Naive B cell (primary cell): Measurements from ENCODE around the gene FOXO3. TPM values are rescaled to one million over a fixed set of nuclear protein-coding genes. Genes with fewer than 3 reads are reported as not detected.

Experiments used
- ATAC-seq, 2 donors: fragments of 150-1000 bp; cut with Tn5 transposase; 2 replicates each; pipeline ENCODE4 v1.10.0; 2021; ENCODE audit warnings: low read depth in 2 of 2, mild to moderate bottlenecking in 2 of 2, moderate library complexity in 2 of 2
- DNase-seq: peaks from one replicate; pipeline ENCODE4 v3.0.0; 2022
- H3K27ac Mint-ChIP-seq, 6 donors: one replicate each; pipeline ENCODE4 v1.8.0; 2020 to 2022; ENCODE audit warnings: mild to moderate bottlenecking in 6 of 6, mixed read lengths in 6 of 6, moderate library complexity in 5 of 6, inconsistent platforms in 2 of 6
- H3K27me3 Mint-ChIP-seq, 3 donors: one replicate each; pipeline ENCODE4 v1.8.0; 2021 to 2022; ENCODE audit warnings: mixed read lengths in 3 of 3, mild to moderate bottlenecking in 1 of 3
- H3K36me3 Mint-ChIP-seq, 2 donors: one replicate each; pipeline ENCODE4 v1.8.0; 2020 to 2022; ENCODE audit warnings: mixed read lengths in 2 of 2, inconsistent platforms in 1 of 2, mild to moderate bottlenecking in 1 of 2
- H3K4me1 Mint-ChIP-seq, 3 donors: one replicate each; pipeline ENCODE4 v1.8.0; 2020 to 2022; ENCODE audit warnings: mixed read lengths in 3 of 3, inconsistent platforms in 1 of 3, mild to moderate bottlenecking in 1 of 3, moderate library complexity in 1 of 3
- H3K4me3 Mint-ChIP-seq, 8 donors: one replicate each; pipeline ENCODE4 v1.8.0; 2020 to 2022; ENCODE audit warnings: mild to moderate bottlenecking in 8 of 8, mixed read lengths in 8 of 8, moderate library complexity in 8 of 8, inconsistent platforms in 2 of 8
- H3K9me3 Mint-ChIP-seq, 7 donors: one replicate each; pipeline ENCODE4 v1.8.0; 2020 to 2022; ENCODE audit warnings: mixed read lengths in 7 of 7, mild to moderate bottlenecking in 5 of 7, inconsistent platforms in 2 of 7, moderate library complexity in 1 of 7
- polyA plus RNA-seq, 6 donors: library from polyadenylated mRNA; unstranded; fragments of 300-500 nt; fragmentation: Illumina TruSeq; gene quantifications; one replicate each; pipeline ENCODE4 v1.2.3, GENCODE V29; 2021; ENCODE audit warnings: low read depth in 6 of 6

FOXO3 gene
- polyA plus RNA-seq, 6 donors from 2014 or later: 9.9 to 25.6 (median 13.6) TPM

DNA sequence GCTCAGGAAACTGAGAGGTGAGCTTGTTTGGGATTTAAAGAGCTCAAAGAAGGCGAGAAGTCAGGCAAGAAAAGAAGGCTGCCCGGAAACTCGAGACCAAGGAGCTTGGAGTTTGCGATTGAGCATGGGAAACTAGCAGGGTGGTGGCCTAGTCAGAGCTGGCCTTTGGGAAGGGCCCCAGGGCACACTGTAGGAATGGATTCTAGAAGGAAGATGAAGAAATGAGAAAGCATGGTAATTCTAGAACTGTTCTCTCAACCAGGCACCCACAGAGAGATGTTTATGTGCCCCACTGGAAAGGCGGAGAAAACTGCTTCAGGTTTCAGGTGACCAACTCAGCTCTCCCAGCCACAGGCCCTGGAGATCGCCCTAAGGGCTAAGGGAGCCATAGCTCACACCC is 126.2 kb downstream of the FOXO3 start:
- Mint-ChIP-seq H3K27me3 (no peaks in the 10 kb centered on the region), H3K9me3 (no peaks in the 10 kb centered on the region), H3K4me1 (peaks cover 3 to 11% (median 6%) of the 10 kb centered on the region in 3 donors), H3K4me3 (no peak overlapping the region), H3K36me3 (peaks cover 8 to 19% of the 10 kb centered on the region in 2 donors), H3K27ac (peak overlapping the region in 4 of 6 donors; percentile 8 to 51 (median 24))
- ATAC-seq: no peak
- DNase-seq: no peak

DNA sequence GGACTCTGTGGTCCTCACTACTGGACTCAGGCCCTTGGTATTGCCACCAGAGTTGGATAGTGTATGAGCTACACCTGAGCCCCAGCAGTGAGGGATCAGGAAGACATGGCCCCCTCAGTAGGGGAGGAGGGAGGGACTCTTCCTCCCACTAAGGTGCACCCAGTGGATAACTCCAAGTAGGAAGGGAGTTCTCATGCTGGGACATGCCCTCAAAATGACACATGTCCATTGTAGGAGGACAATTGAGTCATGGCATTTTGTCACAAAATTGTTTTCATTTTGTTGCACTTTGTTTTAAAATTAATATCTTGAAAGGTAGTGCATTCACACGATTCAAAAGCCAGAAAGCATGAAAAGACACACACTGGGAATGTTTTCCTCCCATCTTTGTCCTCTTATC is 127.2 kb downstream of the FOXO3 start:
- Mint-ChIP-seq H3K27me3 (no peaks in the 10 kb centered on the region), H3K4me1 (peaks cover 3 to 11% (median 6%) of the 10 kb centered on the region in 3 donors), H3K4me3 (no peak overlapping the region), H3K36me3 (peaks cover 8 to 19% of the 10 kb centered on the region in 2 donors), H3K9me3 (no peaks in the 10 kb centered on the region), H3K27ac (no peak overlapping the region)
- no peak for DNase-seq
- ATAC-seq: no peak

DNA sequence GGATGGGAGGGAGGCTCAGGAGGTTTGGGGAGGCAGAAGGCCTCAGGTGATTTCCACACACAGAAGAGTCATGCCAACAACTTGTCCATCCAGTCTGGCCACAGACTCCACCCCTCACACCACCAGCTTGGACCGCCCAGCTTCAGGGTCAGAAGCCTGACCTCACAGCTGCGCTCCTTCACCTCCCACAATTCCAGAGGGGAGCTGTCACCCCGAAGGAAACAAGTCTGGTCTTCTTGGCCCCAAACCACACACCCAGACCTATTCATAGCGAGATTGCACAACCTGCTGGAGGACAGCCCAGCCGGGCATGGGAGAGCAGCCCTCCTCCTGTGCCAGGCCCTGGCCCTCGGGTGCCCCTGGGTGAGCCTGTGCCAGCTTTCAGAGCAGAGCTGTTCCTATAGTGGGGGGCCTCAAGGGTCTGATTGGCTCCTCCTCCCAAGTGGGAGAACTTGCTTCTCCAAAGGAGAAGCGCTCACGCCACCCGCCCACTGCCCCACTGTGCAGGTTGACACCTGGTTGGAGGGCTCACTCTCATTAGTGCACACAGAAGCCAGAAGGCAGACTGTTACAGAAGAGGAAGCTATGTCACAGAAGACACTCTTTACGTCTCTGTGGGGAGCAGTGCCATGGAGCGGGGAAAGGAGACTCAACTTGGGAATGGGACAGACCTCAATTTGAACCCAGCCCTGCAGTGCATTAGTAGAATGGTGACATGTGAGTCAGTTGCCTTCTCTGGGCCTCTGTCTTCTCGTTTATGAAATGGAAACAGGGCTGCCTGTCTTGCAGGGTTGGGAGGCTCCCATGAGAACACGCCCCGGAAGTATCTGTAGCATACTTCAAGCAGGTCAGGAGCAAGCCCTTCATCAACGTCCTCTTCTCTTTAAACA is 128.8 kb downstream of the FOXO3 start:
- no peaks in the 10 kb centered on the region for H3K9me3 Mint-ChIP-seq
- no peak for ATAC-seq
- peak overlapping the region in 2 of 6 donors; percentile 36 to 89 for H3K27ac Mint-ChIP-seq
- DNase-seq: no peak
- H3K36me3 Mint-ChIP-seq: peaks cover 8 to 19% of the 10 kb centered on the region in 2 donors
- no peak overlapping the region for H3K4me3 Mint-ChIP-seq
- H3K4me1 Mint-ChIP-seq: peaks cover 3 to 11% (median 6%) of the 10 kb centered on the region in 3 donors
- H3K27me3 Mint-ChIP-seq: no peaks in the 10 kb centered on the region

DNA sequence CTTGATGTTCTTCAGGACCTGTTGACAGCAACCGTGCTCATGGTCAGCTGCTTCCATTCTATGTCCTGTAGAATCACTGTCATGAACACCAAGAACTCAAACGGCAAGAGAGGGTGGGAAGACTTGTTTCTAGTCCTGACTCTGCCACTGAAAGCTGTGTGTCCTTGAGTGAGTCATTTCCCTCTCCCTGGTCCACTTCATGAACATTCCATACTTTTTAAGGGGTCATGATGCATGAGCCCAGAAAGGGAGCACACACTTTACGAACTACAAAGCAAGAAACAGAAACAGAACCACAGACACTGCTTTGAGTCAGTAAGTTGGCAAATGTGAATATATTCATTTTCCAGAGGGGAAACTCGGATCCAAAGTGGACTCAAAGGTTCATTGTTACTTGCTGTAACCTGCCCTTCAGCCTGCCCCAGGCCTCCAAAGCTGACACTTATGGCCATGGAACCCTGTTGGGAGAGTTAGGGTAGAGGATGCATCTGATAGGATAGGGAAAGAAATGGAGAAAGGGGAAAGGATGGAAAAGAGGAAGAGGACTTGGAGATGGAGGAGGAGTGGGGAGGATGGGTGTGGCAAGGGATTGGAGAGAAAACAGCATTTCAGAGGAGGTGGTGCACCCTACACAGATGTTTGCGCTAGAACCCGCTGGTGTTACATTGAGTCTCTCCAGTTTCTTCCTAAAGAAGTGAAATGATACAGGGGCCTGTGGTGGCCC is 129.8 kb downstream of the FOXO3 start:
- ATAC-seq (no peak), DNase-seq (no peak)
- Mint-ChIP-seq H3K27me3 (no peaks in the 10 kb centered on the region), H3K9me3 (no peaks in the 10 kb centered on the region), H3K4me3 (no peak overlapping the region), H3K4me1 (peaks cover 3 to 8% (median 6%) of the 10 kb centered on the region in 3 donors), H3K36me3 (peaks cover 8 to 19% of the 10 kb centered on the region in 2 donors), H3K27ac (peak overlapping the region in 3 of 6 donors; percentile 16 to 94 (median 82))

DNA sequence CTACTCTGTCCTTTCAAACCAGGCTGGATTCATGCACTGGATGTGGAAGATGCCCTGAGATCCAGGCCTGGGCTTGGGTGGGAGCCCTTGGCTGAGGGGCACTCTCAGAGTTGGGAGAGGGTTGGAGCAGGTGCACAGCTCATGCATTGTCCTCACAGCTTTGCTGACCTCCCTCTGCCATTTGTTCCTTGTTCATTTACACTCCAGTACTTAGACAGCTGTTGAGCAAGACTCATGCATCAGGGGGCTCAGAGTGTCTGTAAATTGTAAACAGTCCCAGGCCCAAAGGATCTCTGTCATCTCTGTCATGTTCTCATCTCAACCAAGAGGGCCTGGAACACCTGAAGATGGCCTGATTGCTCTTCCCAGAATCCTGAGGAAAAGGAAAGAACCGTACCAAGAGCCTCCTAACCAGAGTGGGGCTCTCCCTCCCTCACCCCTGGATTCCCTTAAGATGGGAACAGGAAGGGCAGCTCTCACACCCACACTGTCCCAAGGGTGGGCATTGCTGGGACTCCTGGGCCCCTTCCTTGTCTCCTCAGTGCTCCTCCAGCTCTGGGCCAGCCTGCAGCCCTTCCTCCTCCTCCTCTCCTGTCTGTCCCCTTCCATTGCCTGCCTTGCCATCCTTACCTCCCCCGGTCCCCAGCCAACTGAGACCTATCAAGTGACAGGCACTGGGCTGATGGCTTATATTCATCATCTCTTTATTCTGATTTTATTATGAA is 132.9 kb downstream of the FOXO3 start:
- Mint-ChIP-seq H3K27me3 (no peaks in the 10 kb centered on the region), H3K4me3 (no peak overlapping the region), H3K36me3 (no peaks in the 10 kb centered on the region), H3K4me1 (peaks cover 3 to 8% (median 6%) of the 10 kb centered on the region in 3 donors), H3K27ac (peak overlapping the region in 2 of 6 donors; percentile 9 to 76), H3K9me3 (no peaks in the 10 kb centered on the region)
- DNase-seq (no peak), ATAC-seq (no peak)

DNA sequence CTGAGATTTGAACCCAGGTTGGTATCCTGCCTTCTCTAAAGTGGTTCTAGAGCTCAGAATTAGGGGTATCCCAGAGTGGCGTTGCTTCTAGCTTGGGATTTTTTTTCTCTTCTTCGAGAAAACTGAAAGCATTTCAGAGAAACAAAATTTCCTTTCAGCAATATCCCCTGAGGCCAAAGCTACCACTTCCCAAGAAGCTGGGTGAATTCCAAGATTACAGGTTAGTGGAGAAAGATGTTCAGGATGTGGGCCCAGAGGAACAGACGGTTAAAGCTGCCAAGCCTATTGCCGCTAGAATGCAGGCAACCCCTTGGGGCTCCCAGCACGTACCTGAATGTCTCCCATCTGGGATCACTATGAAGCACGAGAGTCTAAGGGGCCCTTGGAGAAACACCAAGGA is 134.1 kb downstream of the FOXO3 start:
- H3K4me3 Mint-ChIP-seq: no peak overlapping the region
- no peaks in the 10 kb centered on the region for H3K27me3 Mint-ChIP-seq
- H3K27ac Mint-ChIP-seq: no peak overlapping the region
- DNase-seq (no peak), ATAC-seq (no peak)
- no peaks in the 10 kb centered on the region for H3K36me3 Mint-ChIP-seq
- H3K9me3 Mint-ChIP-seq: no peaks in the 10 kb centered on the region
- peaks cover 3 to 8% (median 6%) of the 10 kb centered on the region in 3 donors for H3K4me1 Mint-ChIP-seq

DNA sequence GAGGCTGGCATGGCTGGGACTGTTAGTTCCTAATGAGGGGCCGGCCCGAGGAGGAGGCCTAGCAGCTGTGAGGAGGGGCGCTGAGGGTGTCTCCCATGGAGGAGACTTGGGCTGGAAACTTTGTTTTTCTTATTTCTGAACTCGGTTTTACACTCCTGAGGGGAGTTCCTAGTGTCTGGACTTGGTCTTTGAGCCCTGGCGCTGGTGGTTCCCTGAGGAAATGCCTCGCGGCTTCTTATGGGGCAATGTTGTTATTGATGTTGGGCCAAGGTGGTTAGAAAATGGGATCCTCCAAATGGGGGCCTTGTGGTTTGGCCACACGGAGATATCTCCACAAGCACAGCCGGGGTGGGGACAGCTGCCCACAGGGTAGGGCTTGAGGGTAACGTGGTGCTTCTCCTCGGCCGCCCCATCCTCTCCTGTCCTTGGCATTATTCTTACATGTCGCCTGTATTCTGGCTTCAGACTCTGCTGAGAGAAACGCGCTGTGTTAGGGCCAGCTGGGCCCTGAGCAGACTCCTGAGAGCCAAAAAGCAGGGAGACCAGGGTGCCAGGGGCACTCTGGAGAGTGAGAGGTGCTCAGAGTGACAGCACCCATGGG is 136.9 kb downstream of the FOXO3 start:
- H3K36me3 Mint-ChIP-seq: peaks cover 10 to 25% of the 10 kb centered on the region in 2 donors
- no peaks in the 10 kb centered on the region for H3K4me1 Mint-ChIP-seq
- H3K9me3 Mint-ChIP-seq: peaks cover 8 to 26% (median 21%) of the 10 kb centered on the region in 7 donors
- DNase-seq (no peak), ATAC-seq (no peak)
- H3K27me3 Mint-ChIP-seq: no peaks in the 10 kb centered on the region
- peak overlapping the region in 1 of 8 donors; percentile 37 for H3K4me3 Mint-ChIP-seq
- H3K27ac Mint-ChIP-seq: no peak overlapping the region

DNA sequence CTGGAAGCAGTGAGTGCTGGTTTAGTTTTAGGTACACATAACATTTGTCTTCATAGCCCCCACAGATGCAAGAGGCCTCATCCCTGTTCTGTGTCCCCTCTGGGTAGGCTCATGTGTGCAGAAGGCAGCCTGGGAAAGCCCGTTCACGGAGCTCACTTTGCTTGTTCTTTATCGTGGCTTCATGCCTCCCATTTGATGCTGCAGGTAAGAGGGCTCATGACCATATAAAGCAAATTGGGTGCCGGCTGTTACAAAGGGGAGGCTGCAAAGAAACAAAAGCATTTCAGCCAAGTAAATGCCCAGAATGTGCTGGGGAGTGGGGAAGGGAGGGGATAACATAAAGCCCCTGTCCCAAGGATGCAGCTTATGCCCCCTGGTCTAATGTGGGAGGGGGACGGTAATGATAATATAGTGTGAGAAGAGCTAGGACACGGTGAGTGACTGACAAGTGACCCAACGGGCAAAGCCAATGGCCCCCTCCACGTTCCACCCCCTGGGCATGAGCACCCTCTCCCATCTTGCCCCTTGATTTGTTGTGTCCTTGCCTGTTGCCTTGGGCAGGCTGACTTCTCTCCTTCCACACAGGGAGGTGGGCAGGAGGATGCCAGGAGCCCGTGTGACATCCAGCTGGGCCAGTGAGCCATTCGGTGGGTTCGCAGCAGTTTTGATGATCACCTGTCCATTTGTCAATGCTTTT is 138.0 kb downstream of the FOXO3 start:
- Mint-ChIP-seq H3K9me3 (peaks cover 8 to 36% (median 29%) of the 10 kb centered on the region in 7 donors), H3K4me3 (no peak overlapping the region), H3K27me3 (no peaks in the 10 kb centered on the region), H3K4me1 (no peaks in the 10 kb centered on the region), H3K36me3 (peaks cover 13 to 32% of the 10 kb centered on the region in 2 donors), H3K27ac (peak overlapping the region in 1 of 6 donors; percentile 49)
- DNase-seq: no peak
- ATAC-seq: no peak

DNA sequence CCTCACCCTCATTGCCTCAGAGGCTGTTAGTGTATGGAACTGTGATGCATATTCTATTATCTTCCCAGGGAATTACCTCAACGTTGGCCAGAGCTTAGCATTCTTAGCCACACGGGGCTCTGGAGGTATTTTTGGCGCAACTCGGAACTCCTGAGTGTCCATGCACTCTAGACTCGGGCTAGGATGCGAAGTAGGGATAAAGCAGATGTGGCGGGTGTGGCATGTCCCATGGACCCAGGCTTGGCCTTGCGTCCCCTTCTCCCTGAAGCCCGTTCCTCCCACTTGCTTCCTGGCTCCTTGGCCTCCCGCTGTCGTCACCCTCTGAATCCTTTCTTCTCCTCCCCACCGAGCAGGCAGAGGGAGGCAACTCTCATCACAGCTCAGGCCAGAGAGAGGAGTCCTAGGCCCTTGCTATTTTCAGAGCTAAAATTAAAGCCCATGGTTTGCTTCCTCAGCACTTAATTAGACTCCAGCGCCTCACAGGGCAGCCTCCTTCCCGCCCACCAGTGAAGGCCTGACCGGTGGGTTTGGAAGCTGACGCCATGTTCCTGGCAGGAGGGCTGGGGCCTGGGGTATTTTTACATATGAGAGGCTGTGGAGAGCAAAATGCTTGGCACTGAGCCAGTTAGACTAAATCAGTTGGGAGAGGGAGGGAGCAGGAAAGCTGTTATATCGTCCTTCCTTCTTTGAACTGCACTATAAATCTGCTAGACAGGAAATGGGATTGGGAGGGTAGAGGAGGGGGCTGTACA is 138.7 kb downstream of the FOXO3 start:
- peak overlapping the region in 1 of 6 donors; percentile 44 for H3K27ac Mint-ChIP-seq
- ATAC-seq (no peak), DNase-seq (no peak)
- H3K36me3 Mint-ChIP-seq: peaks cover 13 to 32% of the 10 kb centered on the region in 2 donors
- H3K4me1 Mint-ChIP-seq: no peaks in the 10 kb centered on the region
- H3K9me3 Mint-ChIP-seq: peaks cover 8 to 36% (median 29%) of the 10 kb centered on the region in 7 donors
- H3K4me3 Mint-ChIP-seq: no peak overlapping the region
- no peaks in the 10 kb centered on the region for H3K27me3 Mint-ChIP-seq

DNA sequence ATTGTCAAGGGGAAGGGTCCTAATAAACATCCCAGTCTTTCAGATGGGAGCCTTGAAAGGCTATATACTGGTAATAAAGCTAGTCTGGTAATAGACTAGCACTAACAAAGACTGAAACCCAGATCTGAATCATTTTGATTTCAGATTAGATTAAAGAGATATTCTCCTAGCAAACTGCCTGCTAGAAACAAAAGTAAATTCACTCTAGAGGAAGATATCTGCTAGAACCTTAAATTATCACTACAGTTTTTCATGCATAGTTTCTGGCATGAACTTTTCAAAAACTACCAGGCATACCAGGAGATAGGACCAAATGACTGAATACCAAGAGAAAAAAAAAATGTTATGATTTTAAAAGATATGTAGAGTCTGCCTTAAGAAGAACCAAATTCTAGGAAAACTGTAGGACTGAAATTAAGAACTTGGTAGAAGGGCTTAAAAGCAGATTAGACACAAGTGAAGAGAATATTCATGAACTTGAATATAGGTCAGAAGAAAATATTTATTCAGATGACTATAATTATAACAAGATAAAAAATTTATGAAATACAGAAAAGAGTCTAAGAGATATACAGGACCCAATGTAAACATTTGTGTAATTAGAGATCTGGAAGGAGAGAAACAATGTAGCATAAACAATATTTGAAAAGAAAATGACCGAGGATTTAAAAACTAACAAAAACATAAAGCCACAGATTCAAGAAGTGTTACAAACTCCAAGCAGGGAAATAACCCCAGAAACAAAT is 141.6 kb downstream of the FOXO3 start:
- Mint-ChIP-seq H3K27me3 (no peaks in the 10 kb centered on the region), H3K36me3 (peaks cover 13 to 32% of the 10 kb centered on the region in 2 donors), H3K4me1 (no peaks in the 10 kb centered on the region), H3K9me3 (peaks cover 8 to 39% (median 29%) of the 10 kb centered on the region in 7 donors), H3K27ac (no peak overlapping the region), H3K4me3 (peak overlapping the region in 1 of 8 donors; percentile 50)
- no peak for ATAC-seq
- no peak for DNase-seq

DNA sequence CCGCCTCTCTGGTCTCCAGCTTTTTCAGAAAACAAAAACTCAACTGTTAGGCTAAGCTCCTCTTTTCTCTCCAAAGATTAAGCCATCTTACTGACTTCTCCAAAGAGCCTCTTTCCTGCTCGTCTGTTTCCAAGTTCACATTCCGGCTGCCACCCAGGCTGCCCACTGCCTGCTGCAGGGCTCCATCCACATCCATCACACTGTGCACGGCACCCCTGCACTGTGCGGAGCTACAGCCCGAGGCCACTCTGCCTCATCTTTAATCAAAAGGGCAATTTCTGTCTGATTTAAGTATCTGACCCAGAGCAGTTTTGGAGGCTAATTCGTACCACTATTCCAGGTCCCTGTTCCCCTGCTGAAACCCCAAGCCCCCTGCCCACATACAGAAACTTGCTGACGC is 145.9 kb downstream of the FOXO3 start:
- Mint-ChIP-seq H3K4me1 (no peaks in the 10 kb centered on the region), H3K27me3 (peaks cover 0 to 3% (median 0%) of the 10 kb centered on the region in 3 donors), H3K9me3 (peaks cover 0 to 24% (median 18%) of the 10 kb centered on the region in 7 donors), H3K4me3 (no peak overlapping the region), H3K27ac (no peak overlapping the region), H3K36me3 (peaks cover 6 to 17% of the 10 kb centered on the region in 2 donors)
- no peak for ATAC-seq
- no peak for DNase-seq
